ENCODE data around the gene NSUN4.
A peak's percentile ranks its signal among the peaks of the same experiment; 100 is the strongest.

NSUN4 gene

DNA sequence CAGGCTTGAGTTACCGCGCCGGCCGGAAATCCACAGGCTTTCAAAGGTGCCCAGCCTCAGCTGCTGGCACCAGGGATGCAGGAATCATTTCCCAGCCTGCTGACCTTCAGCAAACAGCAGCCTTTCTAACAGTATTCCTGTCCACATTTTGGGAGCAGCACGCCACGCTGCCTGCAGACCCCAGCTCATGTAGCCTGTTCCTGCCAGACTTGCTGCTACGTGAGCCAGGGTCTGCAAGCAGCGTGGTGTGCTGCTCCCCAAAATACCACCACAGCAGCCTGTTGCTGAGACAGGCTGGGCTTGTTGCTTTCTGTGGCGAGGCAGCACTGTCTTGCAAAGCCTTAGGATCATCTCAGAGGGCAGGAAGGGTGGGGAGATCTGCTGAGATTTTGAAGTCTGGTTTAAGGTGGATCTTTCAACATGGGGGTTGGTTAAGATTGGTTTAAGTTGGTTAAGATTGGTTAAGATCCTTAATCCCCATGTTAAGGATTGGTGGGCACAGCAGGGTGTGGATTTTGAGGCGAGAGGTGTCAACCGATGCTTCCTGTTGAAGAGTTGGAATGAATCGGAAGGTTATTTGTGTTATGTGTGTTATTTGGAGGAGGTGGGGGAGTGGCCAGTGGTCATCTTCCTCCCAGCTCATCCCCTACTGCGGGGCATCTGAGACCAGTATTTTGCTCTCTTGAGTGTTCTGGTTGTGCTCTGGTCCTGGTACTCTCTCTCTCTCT is 66.4 kb downstream of the NSUN4 start:
- peak; percentile 23 for DNase-seq (ENCODE audit: low read depth)

DNA sequence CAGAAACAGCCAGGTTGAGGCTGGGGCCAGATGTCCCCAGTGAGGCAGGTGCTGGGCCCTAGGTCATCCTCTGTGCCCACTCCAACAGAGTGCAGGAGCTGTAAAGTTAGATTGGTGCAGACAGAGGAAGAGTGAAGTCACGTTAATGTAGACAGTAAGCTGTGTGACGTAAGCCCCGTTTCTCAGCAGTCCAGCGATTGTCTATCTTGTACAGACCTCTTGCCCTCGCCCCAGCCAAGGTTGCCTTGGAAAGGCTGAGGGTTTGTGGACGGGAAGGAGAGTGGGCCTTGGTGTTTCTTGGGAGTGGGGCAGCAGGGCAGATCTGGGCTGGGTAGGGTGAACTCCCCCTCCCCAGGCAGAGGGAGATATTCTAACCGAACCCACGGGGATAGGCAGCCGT is 67.0 kb downstream of the NSUN4 start:
- no peak for DNase-seq (ENCODE audit: low read depth)

DNA sequence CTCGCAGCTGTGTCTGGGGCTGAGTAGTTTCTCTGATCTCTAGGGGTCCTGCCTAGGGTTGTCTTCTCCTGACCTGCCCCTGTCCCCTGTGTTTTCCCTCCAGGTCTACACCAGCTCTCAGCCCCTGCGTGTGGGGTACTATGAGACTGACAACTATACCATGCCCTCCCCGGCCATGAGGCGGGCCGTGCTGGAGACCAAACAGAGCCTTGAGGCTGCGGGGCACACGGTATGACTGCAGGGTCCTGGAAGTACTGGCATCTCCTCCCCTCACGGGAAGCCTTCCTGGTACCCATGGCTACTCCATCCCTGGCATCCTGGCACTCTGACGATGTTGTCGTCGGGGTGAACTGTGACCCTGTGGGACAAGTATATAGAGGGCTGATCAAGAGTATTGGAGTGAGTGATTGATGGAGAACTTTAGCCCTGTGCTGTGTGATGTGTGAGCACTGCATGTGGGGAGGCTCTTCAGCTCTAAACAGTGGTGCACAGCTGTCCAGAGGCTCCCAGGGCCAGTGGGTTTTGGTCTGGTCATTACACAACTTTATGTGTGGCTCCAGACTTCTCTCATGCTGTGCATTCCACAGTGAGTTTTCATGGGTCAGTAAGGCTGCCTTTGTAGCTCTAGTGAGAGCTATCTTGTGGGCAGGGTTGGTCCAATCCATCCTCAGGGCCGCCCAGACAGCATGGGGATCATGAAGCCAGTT is 67.9 kb downstream of the NSUN4 start:
- peak; percentile 47 for DNase-seq (ENCODE audit: low read depth)

DNA sequence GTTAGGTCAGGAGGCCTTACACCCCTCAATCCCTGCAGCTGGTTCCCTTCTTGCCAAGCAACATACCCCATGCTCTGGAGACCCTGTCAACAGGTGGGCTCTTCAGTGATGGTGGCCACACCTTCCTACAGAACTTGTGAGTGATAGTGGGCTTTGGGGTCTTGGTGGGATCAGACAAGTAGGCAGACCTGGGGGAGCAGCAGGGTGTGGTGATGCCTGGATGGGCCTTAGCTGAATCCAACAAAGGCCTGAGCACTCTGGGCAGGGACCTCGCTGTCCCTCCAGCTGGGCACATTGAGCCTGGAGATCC is 68.4 kb downstream of the NSUN4 start:
- no peak for DNase-seq (ENCODE audit: low read depth)

DNA sequence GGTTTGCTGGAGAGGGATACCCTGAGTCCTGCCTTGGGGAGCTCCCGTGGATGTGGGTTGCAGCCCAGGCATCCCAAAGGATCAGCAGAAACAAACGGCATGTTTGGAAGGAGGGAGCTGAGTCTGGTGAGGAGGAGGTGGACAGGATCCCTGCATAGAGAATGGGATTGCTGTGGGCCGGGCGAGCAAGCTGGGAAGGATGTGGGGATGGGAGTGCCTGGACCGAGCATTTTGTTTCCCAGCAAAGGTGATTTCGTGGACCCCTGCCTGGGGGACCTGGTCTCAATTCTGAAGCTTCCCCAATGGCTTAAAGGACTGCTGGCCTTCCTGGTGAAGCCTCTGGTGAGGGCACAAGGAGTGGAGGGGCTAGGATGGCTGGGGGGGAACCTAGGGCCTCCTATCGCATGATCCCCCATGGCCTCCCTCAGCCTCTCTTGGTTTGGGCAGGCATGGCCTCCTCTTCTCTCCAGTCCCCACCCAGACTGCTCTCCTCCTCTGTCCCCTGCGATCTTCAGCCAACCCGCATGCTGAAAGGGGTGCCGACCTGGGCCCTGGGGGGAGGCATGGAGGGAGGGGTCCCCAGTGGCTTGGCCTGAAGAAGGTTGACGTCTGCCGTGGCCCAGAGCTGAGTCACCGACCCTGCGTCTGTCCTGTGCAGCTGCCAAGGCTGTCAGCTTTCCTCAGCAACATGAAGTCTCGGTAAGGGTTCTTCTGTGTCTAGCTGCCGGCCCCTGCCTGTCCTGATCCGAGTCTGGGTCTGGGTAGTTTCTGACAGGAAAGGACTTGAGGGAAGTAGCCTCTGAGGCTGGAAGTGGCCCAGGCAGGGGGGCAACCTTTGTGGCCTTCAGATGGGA is 69.8 kb downstream of the NSUN4 start:
- DNase-seq (ENCODE audit: low read depth): no peak

DNA sequence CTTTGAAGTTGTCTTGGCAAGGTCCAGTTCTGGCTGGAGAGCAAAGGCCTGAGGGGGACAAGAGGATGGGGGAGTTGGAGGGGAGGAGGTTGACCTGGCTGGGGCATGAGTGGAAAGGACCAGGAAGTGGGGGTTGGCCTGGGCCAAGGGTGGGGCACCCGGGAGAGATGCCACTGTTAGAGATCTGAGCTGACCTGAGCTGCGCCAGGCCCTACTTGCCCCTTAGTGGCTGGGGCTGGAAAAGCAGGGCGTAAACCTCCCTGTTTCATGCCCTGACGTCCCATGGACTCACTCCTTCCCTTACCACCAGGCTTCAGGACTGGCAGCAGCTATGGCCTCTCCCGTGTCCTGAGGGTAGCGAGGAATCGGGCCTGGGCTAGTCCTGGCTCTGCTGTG is 70.4 kb downstream of the NSUN4 start:
- no peak for DNase-seq (ENCODE audit: low read depth)
